Measurements from ENCODE around the gene ANKRD13B.

Gene ANKRD13B

DNA sequence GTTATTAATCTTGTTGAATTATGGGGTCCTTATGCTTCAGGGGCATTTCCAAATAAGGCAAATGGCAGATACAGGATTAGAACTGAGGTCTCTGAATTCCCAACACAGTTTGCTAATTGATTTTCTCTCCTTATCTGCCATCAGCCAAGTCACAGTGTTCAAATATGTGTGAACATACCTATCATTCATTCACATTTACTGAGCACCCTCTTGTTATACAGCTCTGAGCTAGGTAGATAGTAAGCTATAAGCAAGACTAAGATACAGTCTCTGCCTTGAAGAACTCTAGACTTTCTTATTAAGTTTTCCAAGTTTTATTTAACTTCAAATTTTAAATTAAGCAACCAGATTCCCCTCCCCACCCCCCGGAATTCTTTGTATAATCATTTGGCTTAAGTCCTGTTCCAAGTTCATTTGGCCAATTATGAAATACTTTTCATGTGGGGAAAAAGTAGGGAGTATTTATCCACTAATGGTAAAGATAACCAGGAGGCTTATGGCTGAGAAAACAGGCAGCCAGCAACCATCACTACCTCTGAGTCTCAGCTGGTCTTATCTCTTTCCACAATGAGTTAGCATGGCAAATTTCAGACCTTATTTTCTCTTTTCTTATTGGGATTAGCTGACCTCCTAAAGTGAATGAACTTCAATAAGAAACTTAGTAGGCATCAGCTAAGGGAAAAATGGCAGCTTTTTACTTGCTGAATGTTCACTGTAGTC lies 61.2 kb downstream of the ANKRD13B start:
- DNase-seq, result no peak

DNA sequence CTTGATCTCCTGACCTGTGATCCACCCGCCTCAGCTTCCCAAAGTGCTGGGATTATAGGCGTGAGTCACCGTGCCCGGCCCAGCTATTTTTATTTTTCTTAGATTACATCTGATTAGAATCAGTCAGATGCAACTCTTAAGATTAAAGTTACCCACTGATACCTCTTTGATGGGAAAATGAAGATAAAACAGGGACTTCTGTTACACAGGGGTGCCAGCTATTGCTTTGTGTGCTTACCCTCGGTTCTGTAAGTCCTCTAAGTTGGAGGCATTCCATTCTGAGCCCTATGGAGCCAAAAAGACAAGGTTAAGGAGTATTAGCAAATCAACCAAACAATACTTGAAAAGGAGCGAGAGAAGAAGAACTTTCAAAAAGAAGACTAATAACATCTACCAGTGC lies 62.4 kb downstream of the ANKRD13B start:
- no peak for DNase-seq

DNA sequence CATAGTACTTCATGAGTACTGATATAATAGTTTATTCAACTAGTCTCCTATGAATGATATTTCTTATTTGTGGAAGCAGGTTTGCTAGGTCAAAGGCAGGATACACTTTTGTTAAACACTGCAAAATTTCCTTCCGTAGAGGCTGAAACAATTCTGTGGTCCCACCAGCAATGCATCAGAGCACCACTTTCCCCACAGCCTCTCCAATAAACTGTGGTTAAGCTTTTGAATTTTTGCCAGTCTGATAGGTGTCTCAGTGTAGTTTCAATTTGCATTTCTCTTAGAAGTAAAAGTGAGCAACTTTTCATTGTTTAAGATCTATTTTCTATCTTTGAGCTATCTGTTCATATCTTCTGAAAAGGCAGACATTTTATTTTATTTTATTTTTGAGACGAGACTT lies 66.2 kb downstream of the ANKRD13B start:
- no peak for DNase-seq

DNA sequence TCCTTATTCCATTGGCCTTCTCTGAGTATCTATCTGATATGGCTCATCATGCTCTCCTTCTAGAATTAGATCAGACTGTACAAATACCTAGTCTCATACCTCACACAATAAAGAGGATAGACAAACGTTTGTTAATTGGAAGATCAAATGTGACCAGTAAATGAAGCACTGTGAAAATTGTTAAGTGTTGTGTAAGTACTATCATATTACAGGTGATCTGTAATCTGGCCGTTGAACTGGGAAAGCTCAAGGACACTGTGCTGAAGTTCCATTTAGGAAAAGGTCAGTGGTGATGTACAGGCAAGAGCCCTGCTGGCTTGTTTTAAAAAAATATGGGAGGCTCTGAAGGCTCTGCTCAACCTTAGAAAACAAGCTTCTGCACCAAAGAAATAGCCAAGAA lies 68.3 kb downstream of the ANKRD13B start:
- DNase-seq, result no peak

DNA sequence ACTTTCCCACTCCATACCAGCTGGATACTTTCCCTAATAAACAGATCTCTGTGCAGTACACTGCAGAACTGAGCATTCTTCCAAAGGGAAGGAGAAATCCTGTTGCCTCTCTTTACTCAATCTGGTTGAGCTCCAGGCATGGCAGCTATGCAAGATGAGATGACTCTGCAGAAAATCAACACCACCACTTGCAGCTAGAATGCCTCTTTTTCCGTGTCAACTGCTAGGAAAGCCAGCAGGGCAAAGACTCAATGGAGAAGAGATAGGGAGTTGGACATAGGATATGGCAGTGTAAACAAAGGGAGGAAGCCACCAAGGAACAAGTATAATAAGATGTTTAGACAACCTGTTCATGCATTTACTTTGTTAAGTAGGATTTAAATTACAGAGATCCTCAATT lies 70.2 kb downstream of the ANKRD13B start:
- no peak for DNase-seq

Data from NCI-H187 (cell line).